Activated naive CD4-positive, alpha-beta T cell treated with Interleukin-2 at 50 U/mL for 16 hours (primary cell): ENCODE data around the gene LAMC3.
"Not testable (repeated sequence)": the region's sequence is repeated elsewhere in the genome, so short reads cannot be mapped to it uniquely, and the experiment has no call there.

Experiments used
- DNase-seq: peaks from one replicate; pipeline ENCODE4 v3.0.0-alpha.2; 2020

The LAMC3 gene

DNA sequence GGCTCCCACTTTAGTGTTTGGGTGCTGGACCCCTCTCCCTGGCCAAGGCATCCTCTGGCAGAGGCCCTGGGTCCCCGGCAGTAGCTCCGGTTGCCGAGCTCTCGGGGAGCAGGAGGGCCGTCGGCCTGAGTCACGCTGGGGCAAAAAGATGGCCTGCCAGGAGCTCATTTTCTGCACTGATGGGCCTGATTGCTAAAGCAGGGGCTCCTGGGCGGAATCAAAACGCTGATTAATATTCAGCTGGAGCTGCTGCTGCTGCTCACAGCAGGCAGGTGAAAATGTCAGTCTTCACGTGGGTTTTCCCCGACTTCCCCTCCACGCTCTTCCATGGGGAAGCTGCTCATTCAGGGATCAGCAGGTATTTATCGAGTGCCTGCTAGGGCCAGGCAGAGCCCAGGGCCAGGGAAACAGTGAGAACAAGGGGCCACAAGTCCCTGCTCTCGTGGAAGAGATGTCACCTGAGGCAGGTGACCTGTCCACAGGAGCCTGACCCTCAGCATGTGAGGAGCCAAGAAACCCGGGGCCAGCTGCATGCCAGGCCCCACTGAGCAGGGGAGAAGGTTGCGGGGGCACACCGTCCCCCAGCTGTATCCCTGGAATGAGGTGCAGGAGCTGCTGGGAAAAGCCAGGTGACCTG lies 22.1 kb downstream of the LAMC3 start:
- no peak for DNase-seq

DNA sequence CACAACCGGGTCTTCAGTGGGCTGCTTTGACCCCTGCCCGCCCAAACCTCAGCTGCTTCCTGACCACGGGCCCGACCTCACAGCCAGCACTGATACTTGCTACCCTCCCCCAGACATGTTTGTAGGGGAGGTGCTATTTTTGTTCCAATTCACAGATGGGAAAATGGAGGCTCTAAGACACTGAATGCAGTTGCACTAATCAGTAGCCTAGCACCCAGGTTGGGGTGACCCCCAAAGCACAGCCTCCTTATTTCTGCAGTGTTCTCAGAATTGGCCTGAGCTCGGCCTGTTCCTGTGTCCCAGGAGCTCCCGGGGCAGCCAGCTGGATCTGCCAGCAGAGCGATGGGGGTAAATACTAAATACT lies 22.6 kb downstream of the LAMC3 start:
- DNase-seq: no peak

DNA sequence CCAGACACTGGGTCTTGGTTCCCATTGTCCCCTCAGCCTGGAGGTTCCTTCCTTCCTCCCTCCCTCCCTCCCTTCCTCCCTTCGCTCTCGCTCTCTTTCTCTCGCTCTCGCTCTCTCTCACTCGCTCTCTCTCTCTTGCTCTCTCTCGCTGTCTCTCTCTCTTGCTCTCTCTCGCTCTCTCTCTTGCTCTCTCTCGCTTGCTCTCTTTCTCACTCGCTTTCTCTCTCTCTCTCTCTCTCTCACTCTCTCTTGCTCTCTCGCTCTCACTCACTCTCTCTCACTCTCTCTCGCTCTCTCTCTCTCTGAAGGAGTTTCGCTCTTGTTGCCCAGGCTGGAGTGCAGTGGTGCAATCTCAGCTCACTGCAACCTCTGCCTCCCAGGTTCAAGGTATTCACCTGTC lies 23.4 kb downstream of the LAMC3 start:
- no peak for DNase-seq

DNA sequence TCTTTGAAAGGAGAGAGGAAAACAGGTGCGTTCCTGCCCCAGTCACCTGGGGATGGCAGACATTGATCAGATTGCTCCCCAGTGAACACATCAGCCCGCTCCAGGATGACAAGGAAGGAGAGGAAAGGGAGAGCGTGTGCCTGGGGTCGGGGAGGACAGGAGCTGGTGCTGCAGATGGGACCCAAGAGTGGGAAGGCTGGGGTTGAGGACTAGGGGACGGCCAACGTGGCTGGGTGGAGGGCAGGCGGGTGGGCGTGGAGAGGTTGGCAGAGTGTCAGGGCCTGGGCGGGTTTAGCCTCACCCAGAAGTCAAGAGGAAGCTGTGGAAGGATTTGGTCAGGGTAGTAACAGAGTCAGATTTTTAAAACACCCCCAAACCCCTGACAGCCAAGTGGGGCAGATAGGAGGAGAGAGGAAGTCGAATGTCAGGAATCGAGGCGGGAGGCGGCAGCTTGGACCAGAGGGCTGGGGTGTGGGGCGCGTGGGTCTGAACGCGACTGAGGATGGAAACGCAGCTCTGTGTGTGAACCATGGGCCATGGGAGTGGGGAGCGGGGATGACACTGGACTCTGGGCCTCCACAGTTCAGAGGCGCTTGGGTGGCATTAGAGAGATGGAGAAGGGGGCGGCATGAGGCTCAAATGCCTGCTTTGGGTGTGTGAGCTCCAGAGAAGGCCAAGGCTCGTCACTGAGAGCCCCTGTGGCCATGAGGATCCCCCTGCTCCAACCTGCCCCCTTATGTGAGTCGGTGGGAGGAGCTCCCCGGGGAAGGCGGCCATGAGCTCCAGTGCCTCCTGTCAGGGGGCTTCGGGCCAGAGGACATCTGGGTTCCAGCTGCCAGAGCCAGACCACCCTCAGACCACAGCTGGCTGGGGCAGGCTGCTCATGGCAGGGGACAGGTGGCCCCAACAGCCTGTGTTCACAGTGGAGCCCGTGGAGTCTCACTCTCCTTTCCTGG lies 24.6 kb downstream of the LAMC3 start:
- no peak for DNase-seq

DNA sequence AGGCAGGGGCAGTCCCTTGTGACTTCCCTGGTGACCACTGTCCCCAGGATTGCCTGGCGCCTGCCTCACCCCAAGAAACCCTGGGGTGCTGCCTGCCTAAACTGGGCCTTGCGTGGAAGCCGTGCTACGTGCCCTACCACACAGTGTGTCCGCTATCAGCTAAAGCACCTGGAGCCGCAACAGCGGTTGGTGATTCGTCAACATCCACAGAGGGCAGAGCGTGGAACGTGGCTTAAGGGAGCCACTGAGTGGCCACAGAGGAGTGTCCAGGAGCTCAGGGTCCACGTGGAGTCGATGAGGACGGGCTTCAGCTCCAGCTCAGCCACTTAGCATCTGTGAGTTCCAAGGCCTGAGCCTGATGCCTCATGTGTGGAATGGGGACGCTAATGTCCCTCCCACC lies 25.3 kb downstream of the LAMC3 start:
- no peak for DNase-seq

DNA sequence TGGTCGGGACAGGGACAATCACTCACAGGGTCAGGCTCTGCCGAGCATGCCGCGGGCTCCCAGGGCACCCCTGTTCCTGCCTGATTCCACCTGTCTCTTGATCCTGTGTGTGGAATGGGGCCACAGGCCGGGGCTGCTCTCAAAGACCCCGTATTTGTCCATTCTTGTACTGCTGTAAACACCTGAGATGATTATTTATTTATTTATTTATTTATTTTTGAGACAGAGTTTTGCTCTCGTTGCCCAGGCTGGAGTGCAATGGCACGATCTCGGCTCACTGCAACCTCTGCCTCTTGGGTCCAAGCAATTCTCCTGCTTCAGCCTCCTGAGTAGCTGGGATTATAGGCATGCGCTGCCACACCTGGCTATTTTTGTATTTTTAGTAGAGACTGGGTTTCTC lies 25.8 kb downstream of the LAMC3 start:
- not testable (repeated sequence) for DNase-seq

DNA sequence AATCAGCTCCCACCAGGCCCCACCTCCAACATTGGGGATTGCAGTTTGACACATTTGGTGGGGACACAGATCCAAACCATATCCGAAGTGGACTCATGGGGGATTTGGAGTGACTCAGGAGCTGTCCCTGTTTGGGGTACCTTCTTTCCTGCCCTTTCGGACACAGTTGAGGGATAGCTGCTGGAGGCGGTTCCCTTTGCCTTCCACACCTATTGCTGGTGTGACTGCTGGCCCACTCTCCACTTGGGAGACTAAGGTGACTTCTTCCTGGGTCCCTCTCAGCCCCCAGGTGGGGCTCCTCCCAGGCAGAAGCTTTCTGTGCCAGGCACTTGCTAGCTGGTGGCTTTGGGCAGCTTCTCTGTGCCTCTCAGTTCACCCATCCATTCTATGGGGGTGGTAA lies 26.6 kb downstream of the LAMC3 start:
- no peak for DNase-seq

DNA sequence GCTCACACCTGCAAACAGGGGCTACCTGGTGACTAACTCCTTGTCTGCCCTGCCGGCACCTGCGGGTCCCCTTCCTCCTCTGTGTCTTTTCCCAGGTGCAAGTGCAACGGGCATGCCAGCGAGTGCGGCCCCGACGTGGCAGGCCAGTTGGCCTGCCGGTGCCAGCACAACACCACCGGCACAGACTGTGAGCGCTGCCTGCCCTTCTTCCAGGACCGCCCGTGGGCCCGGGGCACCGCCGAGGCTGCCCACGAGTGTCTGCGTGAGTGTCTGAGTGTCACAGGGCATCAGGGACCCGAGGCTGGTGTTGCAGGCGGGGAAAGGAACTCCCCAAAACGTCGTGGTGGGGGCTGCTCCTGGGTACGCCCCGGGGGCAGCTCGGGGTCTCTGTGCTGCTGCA lies 27.1 kb downstream of the LAMC3 start:
- no peak for DNase-seq

DNA sequence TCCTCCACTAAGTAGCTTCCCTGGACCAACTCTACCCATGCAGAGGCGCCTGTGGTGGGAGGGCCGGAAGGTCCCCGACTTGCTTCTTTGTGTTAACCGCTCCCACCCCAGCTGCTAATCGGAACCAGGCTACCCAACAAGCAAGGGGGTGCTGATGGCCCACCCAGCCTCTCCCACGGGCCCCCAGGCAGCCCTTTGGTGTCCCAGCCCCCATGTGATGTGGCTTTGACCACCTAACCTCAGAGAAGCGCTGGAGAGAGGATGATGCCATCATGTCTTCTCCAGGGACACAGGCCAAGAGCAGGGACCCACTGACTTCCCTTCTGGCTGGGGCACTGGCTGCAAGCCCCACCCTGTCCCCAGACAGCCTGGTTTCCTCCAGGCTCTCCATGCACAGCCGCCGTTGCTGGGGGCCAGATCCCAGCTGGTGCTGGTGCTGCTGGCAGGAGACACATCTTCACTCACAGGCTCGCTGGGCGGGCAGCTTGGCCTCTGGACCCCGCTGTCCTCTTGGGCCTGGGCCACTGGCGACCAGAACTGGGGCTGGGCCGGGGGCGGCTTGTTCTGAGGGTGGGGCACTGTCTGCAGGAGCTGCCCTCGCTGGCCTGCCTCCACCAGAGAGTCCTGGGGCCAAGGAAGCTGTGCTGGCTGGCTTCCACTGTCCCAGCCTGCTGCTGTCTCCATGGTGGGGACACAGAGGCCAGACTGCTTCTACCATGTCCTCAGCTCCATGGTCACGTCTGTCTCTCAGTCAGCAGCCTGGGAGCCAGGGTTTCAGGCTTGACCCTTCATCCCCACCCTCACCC lies 27.8 kb downstream of the LAMC3 start:
- DNase-seq: no peak

DNA sequence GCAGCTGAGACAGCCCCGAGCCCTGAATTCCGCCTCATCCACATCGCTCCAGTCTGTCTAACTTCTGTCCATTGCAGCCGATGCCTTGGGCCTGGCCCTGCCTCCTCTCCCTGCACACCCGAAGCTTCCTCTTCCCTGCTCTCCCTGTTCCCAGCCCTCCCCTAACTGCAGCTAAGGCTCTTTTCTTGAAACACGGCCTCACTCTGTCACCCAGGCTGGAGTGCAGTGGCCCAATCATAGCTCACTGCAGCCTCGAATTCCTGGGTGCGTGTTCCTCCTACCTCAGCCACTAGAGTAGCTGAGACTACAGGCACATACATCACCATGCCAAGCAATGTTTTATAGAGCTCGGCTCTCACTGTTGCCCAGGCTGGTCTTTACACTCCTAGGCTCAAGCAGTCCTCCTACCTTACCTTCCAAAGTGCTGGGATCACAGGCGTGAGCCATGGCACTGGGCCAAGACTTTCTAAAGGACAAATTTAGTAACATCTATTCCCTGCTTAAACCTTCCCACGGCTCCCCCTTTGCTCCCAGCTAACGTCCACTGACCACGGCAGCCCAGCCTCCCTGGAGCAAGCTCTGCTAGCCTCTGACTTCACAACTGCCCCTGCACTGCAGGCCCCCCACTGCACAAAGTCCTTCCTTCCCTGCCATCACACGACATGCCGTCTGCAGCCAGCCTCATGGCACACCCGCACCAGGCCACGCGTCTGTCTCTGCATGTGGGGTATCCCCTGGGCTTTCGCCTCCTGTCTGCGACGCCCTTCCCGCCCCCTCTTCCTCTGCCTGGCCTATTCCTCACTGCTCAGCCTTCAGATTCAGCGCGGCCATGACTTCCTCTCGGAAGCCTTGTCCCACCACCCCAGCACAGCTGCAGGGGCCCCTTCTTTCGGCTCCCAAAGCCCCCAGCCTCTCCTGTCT lies 28.6 kb downstream of the LAMC3 start:
- no peak for DNase-seq

DNA sequence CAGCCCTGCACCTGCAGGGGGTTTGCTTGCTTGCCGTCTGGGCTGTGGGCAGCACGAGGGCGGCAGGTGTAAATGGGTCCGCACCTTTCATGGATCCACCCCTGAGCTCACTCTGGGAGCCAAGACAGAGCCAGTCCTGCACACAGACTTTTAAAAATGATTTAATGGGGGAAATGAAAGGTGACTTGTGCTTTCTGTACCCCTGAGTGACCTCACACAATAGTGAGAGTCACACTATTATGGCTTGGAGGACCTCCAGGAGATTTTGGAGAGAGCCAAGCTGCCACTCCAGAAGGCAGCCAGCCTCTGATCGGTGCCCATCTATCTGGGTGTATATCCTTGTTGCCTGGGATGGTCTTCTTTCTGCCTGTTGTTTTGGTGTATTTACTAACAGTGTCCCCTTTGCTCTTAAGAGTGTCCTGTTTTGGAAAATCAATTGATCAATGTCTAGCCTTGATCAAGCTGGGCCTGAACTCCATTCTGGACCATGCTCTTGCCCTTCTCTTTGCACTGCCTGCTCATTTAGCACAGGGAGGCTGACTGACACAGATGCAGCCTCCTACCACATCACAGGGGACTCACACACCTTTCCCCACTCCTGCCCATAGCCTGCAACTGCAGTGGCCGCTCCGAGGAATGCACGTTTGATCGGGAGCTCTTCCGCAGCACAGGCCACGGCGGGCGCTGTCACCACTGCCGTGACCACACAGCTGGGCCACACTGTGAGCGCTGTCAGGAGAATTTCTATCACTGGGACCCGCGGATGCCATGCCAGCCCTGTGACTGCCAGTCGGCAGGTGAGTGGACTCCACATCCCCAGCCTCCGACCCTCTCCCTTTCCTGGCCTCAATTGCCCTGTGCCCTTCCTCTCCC lies 29.5 kb downstream of the LAMC3 start:
- DNase-seq: no peak

DNA sequence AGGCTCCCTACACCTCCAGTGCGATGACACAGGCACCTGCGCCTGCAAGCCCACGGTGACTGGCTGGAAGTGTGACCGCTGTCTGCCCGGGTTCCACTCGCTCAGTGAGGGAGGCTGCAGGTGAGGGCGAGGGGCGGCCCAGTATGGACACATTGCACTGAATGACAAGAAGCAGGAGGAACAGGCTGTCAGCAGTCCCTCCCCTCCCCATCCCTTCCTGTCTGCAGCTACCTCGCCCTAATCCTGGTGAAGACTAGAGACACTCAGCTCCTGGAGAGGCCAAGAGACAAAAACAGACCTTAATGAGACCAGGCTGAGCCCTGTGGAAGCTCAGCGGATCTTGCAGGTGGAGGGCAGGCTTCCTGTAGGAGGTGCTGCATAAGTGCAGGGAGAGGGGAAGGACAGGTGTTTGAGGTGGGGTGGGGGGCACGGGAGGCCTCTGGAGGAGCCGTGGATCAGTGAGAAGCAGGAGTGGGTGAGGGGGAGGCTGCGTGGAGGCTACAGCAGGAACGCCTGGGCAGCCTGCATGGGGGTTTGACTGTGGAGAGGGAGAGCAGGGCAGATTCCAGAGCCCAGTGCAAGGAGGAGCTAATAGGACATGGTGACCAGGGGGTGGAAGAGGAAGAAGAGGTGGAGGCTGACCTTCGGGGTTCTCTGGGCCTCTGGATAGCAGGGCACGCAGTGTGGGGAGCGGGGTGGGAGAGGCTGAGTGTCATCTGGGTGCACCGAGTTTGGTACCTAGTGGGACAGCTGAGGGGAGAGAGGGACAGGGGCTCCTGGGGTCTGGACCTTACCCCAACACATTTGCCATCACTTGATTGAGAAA lies 30.4 kb downstream of the LAMC3 start:
- DNase-seq: no peak

DNA sequence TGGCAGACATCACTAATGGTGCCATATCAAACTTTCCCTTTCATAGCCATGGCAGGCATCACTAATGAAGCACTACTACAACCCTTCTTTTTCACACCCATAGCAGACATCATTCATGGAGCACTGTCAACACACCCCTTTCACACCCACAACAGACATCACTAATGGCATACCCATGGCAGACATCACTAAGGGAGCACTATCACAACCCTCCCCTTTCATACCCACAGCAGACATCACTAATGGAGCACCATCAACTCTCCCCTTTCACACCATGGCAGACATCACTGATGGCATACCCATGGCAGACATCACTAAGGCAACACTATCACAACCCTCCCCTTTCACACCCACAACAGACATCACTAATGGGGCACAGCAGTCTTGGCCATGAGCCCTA lies 33.7 kb downstream of the LAMC3 start:
- DNase-seq: no peak

DNA sequence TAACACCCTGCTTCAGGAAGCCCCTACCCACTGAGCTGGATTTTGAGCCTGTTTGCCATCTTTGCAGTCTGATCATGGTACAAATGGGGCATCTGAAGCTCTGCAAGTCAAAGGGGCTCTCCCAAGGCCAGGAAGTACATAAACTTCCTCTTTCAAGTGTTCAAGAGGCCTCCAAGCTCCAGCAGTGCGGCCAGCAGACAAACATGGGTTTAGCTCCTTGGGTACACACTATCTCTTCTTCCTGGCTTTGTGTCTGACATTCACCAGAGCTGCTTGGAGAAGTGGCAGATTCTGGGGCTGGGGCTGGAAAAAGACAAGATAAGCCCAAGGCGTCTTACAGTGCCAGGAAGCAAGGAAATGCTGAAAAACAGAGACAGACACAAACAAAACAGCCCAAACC lies 34.1 kb downstream of the LAMC3 start:
- no peak for DNase-seq

DNA sequence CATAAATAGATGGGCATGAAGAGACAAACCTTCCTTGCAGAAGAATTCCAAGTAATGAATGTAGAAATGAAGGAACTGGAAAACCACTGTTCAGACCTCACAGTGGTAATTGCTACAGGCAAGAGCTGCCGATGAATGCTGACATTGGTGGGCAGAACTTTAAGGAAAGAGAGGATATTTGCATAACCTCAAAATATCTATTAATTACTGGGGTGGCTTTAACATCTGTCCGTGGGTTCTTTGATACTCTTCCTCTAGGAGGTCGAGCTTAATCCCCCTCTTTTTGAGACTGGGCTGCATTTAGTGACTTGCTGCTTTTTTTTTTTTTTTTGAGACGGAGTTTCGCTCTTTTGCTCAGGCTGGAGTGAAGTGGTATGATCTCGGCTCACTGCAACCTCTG lies 34.7 kb downstream of the LAMC3 start:
- no peak for DNase-seq

DNA sequence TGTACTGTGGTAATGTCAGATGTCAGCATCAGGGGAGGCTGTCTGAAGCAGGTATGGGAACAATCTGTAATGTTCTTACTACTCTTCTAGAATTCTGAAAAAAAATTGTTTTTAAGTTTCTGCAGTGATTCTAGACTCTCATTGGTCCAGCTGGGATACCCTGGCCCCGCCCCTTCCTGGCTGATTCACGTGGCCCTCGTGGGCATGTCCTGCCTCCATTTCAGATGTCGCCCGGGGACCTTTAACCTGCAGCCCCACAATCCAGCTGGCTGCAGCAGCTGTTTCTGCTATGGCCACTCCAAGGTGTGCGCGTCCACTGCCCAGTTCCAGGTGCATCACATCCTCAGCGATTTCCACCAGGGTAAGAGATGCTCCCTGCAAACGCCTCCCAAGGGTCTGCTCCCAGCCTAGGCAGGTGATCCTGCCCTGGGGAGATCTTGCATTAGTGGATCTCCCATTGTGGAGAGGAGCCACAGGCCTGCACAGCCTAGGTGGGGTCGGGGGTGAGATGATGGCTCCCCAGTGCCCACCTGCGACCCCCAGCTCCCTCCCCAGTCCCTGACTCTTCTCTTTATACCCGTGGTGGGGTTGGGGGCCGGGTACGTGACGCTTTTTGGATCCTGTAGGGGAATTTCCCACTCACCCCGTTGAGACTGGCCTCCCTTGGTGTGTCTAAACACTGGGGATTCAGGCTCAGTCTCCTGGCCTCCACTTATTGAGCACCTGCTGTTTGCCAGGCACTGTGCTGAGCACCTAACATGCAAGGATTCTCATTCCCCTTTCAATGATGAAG lies 36.5 kb downstream of the LAMC3 start:
- DNase-seq: peak; percentile 21

DNA sequence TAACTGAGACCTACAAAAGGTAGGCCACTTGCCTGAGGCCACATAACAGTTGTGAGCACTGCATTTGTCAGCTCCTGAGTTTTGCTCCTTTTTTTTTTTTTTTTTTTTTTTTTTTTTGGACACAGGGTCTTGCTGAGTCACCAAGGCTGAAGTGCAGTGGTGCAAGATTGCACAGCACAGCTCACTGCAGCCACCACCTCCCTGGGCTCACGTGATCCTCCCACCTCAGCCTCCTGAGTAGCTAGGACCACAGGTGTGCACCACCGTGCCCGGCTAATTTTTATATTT lies 37.1 kb downstream of the LAMC3 start:
- DNase-seq: no peak

DNA sequence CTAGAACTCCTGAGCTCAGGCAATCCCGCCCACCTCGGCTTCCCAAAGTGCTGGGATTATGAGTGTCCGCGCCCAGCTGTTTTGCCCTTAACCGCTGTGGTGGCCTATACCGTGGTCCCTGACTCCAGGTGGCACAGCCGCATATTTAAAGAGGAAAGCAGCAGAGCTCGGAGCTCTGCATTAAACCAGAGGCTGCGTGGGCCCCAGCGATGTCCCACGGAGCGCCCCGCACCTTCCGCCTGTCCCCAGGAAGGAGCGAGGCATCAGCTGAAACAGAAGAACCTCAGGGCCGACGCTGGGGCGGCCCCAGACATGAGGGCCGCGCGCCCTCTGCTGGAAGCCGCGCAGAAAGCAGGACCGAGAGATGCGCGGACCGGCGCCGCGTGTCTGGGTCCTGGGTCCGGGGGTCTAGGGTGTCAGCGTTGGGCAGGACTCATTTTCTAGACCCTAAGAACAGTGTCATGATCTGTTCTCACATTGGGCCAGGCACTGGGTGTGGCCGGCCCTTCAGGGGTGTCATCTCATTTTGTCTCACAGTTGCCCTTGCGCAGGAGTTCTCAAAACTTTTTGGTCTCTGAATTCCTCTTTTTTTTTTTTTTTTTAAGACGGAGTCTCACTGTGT lies 37.7 kb downstream of the LAMC3 start:
- DNase-seq: peak; percentile 75

DNA sequence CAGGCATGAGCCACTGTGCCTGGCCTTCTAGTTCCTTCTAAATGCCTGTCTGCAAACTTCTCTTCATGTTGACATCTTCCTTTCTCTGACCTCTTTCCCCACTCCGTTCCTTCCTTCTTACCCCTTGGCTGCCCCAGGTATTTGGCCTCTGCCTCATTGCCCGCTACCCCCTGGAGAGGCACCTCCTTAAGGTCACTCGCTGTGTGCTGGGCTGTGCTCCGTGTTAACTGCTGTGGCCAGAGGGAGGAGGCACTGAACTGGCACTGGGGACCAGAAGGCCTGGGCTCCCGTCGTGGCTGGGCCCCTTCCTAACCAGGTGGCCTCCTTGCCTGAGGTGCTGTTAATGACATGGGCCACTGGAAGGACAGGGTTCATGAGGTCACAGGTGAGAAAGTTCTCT lies 39.4 kb downstream of the LAMC3 start:
- no peak for DNase-seq

DNA sequence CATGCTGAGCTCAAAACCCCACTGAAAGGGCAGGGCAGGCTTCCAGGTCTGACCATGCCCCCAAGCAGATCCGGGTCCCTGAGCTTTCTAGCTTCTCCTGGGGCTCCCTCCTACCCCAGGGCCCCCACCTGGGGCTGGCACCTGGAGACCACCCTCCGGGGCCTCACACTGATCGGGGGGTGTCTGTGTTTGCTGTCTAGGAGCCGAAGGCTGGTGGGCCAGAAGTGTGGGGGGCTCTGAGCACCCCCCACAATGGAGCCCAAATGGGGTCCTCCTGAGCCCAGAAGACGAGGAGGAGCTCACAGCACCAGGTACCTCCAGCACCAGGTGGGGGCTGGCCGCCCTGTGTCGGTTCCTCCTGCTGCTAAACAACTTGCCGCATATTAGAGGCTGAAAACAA lies 39.8 kb downstream of the LAMC3 start:
- no peak for DNase-seq
